Parathyroid adenoma (tissue), 2 donors: Measurements from ENCODE around the gene CD2BP2.

ENCODE experiments used
- H2AFZ ChIP-seq: fragments of 300-600 bp; sonication (generic); one replicate; pipeline ENCODE4 v1.7.0; 2017; ENCODE audit warnings: antibody characterized with exemption, mild to moderate bottlenecking
- H3K27ac ChIP-seq: fragments of 300-600 bp; sonication (generic); one replicate; pipeline ENCODE4 v1.7.0; 2017
- H3K27me3 ChIP-seq: fragments of 300-600 bp; sonication (generic); one replicate; pipeline ENCODE4 v1.7.0; 2017; ENCODE audit warnings: low read length; ENCODE audit not compliant: control insufficient read depth, insufficient read depth
- H3K36me3 ChIP-seq: fragments of 300-600 bp; sonication (generic); one replicate; pipeline ENCODE4 v1.7.0; 2017; ENCODE audit warnings: low read length; ENCODE audit not compliant: control insufficient read depth, insufficient read depth
- H3K4me1 ChIP-seq: fragments of 300-600 bp; sonication (generic); one replicate; pipeline ENCODE4 v1.7.0; 2017; ENCODE audit warnings: control low read depth
- H3K4me2 ChIP-seq: fragments of 300-600 bp; sonication (generic); one replicate; pipeline ENCODE4 v1.7.0; 2017; ENCODE audit warnings: low read length
- H3K4me3 ChIP-seq: fragments of 300-600 bp; sonication (generic); one replicate; pipeline ENCODE4 v1.7.0; 2017; ENCODE audit warnings: low read depth, low read length
- H3K79me2 ChIP-seq: fragments of 300-600 bp; sonication (generic); one replicate; pipeline ENCODE4 v1.7.0; 2017; ENCODE audit warnings: control low read depth
- H3K9ac ChIP-seq: fragments of 300-600 bp; sonication (generic); one replicate; pipeline ENCODE4 v1.7.0; 2017; ENCODE audit warnings: mild to moderate bottlenecking
- H3K9me3 ChIP-seq: fragments of 300-600 bp; sonication (generic); one replicate; pipeline ENCODE4 v1.7.0; 2017; ENCODE audit warnings: low read length; ENCODE audit not compliant: control insufficient read depth
- TF ChIP-seq, protein P1 (sequence below): fragments of 300-600 bp; sonication (generic); IDR thresholded peaks from one replicate; pipeline ENCODE4 v1.7.0; 2017; ENCODE audit warnings: antibody characterized with exemption, mild to moderate bottlenecking
- donor health status: primary hyperparathyroidism.

CD2BP2 gene

DNA sequence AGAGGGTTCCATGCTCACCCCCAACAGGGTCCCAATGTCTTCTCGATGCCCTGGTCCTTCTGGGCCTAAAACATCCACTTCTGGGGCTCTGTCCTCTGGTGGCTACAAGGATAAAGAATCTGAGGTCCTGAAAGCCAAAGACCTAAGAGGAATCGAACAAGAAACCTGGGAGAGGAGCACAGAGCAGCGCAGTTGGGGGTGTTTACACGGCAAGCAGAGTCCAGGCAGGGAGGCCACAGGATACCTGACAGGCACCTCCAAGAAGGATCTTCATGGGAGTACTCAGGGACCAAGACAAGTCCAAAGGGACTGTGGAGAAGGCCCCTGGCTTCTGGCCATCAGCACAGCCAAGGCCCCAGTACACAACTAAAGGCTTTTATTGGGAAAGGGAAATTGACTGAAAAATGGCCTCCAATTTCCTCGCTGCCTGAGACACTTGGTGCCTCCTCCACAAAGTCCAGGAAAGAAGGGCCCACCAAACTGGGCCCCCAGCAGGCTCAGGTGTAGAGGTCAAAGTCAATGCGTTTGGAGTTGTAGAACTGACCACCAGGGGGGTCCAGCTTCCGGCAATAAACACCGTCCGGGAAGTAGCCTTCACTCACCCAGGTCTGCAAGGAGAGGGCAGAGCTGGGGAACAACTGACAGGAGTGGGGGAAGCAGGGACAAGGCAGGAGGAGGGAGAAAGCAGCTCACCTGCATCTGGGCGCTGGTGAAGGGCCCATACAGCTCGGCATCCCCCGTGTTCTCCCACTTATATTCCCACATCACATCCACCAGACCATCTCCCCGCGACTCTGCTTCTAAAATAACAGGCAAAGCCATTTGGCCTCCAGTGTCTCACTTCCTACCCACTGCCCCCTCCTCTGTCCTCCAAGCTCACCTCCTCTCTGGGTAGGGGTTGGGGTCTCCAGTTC lies 2.4 kb downstream of the CD2BP2 start:
- Histone ChIP-seq H3K9ac (no peak overlapping the region), H2AFZ (no peak overlapping the region), H3K27ac (no peak overlapping the region), H3K79me2 (no peaks in the 10 kb centered on the region), H3K36me3 (no peaks in the 10 kb centered on the region), H3K9me3 (no peaks in the 10 kb centered on the region), H3K4me3 (no peak overlapping the region), H3K4me2 (no peak overlapping the region), H3K4me1 (peaks cover 6% of the 10 kb centered on the region), H3K27me3 (no peaks in the 10 kb centered on the region)
- TF ChIP-seq, protein P1, sequence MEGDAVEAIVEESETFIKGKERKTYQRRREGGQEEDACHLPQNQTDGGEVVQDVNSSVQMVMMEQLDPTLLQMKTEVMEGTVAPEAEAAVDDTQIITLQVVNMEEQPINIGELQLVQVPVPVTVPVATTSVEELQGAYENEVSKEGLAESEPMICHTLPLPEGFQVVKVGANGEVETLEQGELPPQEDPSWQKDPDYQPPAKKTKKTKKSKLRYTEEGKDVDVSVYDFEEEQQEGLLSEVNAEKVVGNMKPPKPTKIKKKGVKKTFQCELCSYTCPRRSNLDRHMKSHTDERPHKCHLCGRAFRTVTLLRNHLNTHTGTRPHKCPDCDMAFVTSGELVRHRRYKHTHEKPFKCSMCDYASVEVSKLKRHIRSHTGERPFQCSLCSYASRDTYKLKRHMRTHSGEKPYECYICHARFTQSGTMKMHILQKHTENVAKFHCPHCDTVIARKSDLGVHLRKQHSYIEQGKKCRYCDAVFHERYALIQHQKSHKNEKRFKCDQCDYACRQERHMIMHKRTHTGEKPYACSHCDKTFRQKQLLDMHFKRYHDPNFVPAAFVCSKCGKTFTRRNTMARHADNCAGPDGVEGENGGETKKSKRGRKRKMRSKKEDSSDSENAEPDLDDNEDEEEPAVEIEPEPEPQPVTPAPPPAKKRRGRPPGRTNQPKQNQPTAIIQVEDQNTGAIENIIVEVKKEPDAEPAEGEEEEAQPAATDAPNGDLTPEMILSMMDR = peak; percentile 12

DNA sequence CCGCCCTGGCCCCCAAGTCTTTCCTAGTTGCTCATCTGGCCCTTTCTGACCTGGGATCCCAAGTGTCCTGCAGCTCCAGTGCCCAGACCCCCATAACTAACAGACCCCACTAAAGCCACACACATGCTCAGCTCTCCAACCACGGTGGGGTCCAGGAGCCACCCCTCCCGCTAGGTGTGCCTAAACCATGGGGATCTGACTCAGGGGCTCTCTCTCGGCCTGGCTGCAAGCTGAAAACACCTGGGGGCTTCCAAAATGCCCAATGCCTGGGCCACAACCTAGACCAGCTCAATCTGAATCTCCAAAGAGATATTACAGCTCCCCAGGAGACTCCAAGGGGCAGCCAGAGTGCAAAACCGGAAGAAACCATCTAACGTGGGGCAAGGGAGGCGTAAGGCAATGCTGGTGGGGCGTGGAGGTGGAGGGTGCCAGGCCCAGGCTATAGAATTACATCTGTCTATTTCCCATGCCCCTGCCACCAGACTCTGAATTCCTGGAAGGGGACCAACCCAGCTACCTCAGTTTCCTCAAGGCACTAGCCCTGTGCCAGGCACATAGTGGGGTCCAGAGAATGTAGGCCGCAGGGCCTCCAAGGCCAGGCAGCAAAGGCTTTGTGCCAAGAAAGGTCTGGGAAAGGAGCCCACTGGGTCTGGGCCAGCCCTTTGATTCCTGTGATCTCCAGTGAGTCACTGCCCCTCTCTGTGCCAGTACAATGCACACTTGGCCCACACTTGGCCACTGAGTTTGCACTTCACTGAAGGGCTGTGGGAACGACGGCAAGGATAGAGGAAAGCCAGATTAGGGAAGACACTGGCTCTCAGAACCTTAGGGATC lies 3.3 kb downstream of the CD2BP2 start:
- Histone ChIP-seq H3K9ac (no peak overlapping the region), H3K36me3 (no peaks in the 10 kb centered on the region), H3K9me3 (no peaks in the 10 kb centered on the region), H3K27ac (no peak overlapping the region), H3K27me3 (no peaks in the 10 kb centered on the region), H3K4me2 (no peak overlapping the region), H3K79me2 (no peaks in the 10 kb centered on the region), H3K4me1 (peaks cover 6% of the 10 kb centered on the region), H2AFZ (no peak overlapping the region), H3K4me3 (no peak overlapping the region)
- TF ChIP-seq, protein P1 = no peak

DNA sequence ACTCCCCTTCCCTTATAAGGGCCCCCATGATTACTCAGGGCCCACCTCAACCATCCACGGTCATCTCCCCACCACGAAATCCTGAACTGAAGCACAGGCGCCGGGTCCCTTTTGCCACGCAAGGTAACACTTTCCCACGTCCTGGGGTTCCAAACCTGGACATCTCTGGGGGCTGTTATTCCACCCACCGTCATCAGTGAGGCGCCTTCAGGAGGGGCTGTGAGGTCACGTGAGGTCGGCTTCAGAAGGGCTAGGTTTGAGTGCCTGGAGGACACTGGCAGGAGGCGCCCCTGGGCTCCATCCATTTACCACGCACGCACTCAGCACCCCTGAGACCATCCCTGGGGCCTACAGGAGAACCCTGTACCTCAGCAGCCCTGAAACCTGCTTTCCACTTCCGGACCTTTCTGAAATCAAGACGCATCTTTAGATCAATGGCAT lies 4.1 kb downstream of the CD2BP2 start:
- no peak overlapping the region for H2AFZ ChIP-seq

DNA sequence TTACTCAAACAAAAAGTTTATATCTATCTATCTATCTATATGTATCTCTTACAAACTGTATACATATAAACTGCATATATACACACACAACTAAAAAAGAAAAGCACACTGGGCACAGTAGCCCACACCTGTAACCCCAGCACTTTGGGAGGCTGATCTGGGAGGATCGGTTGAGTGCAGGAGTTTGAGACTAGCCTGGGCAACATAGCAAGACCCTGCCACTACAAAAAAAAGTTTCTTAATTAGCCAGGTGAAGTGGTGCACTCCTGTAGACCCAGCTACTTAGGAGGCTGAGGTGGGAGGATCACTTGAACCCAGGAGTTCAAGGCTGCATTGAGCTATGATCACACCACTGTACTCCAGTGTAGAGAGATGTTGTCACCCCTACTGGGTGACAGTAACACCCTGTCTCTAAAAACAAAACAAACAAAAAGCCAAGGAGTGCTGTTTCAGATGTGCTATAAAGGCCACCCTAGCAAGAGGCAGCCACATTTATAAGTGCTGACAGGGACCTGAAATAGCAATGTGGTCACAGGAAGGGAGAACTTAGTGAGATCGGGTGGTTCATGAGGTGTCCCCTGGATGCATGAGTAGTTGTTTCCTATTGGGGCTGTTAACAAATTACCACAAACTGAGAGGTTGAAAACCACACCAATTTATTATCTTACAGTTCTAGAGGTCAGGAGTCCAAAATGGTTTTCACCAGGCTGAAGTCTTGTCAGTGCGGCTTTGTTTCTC lies 4.8 kb downstream of the CD2BP2 start:
- H3K27ac ChIP-seq = no peak overlapping the region
- H2AFZ ChIP-seq = no peak overlapping the region
- H3K9ac ChIP-seq = no peak overlapping the region
- H3K9me3 ChIP-seq = no peaks in the 10 kb centered on the region
- H3K4me2 ChIP-seq = no peak overlapping the region
- no peaks in the 10 kb centered on the region for H3K4me1 ChIP-seq
- TF ChIP-seq, protein P1 = no peak
- no peaks in the 10 kb centered on the region for H3K36me3 ChIP-seq
- H3K79me2 ChIP-seq = no peaks in the 10 kb centered on the region
- H3K4me3 ChIP-seq = no peak overlapping the region
- no peaks in the 10 kb centered on the region for H3K27me3 ChIP-seq

More for the DNA sequence above, 4.1 kb downstream of the CD2BP2 start:
- TF ChIP-seq, protein P1 = no peak
- Histone ChIP-seq H3K79me2 (no peaks in the 10 kb centered on the region), H3K27ac (no peak overlapping the region), H3K4me1 (peaks cover 5% of the 10 kb centered on the region), H3K36me3 (no peaks in the 10 kb centered on the region), H3K9me3 (no peaks in the 10 kb centered on the region), H3K27me3 (no peaks in the 10 kb centered on the region), H3K4me2 (no peak overlapping the region), H3K4me3 (no peak overlapping the region), H3K9ac (no peak overlapping the region)
